ENCODE results near the gene SEMA5B.

The SEMA5B gene

DNA sequence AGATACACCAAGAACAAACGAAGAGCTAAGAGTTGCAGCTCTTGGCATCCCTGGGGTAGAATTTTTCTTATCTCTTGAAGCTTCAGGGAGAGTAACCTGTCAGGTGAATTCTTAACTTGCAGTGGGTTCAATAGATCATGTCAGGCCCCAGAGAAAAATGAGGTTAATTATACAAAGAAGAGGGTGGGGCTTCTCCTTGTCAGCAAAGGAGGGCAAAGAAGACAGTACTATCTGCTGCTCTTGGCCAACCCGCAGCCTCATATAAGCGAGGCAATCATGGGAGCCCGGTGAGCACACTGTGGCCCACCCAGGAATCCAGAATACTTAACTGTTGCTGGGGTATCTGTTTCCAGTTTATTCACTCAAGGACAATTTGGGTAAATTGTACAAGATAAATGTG, 110.2 kb downstream of the SEMA5B start:
- no peak for DNase-seq
- H3K4me1 ChIP-seq (ENCODE audit: low read length) = peaks cover 25% of the 10 kb centered on the region
- TF ChIP-seq, protein P1, sequence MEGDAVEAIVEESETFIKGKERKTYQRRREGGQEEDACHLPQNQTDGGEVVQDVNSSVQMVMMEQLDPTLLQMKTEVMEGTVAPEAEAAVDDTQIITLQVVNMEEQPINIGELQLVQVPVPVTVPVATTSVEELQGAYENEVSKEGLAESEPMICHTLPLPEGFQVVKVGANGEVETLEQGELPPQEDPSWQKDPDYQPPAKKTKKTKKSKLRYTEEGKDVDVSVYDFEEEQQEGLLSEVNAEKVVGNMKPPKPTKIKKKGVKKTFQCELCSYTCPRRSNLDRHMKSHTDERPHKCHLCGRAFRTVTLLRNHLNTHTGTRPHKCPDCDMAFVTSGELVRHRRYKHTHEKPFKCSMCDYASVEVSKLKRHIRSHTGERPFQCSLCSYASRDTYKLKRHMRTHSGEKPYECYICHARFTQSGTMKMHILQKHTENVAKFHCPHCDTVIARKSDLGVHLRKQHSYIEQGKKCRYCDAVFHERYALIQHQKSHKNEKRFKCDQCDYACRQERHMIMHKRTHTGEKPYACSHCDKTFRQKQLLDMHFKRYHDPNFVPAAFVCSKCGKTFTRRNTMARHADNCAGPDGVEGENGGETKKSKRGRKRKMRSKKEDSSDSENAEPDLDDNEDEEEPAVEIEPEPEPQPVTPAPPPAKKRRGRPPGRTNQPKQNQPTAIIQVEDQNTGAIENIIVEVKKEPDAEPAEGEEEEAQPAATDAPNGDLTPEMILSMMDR (IDR thresholded peaks at IDR 0.05; ENCODE audit: low read length) = no peak
- no peak for TF ChIP-seq EZH2 (optimal IDR thresholded peaks at IDR 0.05; ENCODE audit: low read depth, low read length)
- TF ChIP-seq EZH2phosphoT487 (IDR thresholded peaks at IDR 0.05; ENCODE audit: low read length) = no peak
- H3K27ac ChIP-seq (ENCODE audit: low read length) = no peak overlapping the region
- no peaks in the 10 kb centered on the region for H4K20me1 ChIP-seq (ENCODE audit: insufficient read depth, low read length)
- no peaks in the 10 kb centered on the region for H3K9me2 ChIP-seq (replicated peaks; ENCODE audit: insufficient read depth, low read length)
- H3K36me3 ChIP-seq (replicated peaks; ENCODE audit: insufficient read depth, low read length) = no peaks in the 10 kb centered on the region
- no peak overlapping the region for H3K9ac ChIP-seq (ENCODE audit: low read length)
- no peaks in the 10 kb centered on the region for H3K79me2 ChIP-seq (ENCODE audit: low read length)
- H3K27me3 ChIP-seq (replicated peaks; ENCODE audit: insufficient read depth, low read length) = peaks cover 10% of the 10 kb centered on the region; the same call in 1 of the 2 replicates
- no peak overlapping the region for H3K4me2 ChIP-seq (ENCODE audit: low read depth, low read length)
- no peak overlapping the region for H3K4me3 ChIP-seq (ENCODE audit: low read length)
- H2AFZ ChIP-seq (ENCODE audit: low read length) = no peak overlapping the region
- H3K9me3 ChIP-seq (replicated peaks; ENCODE audit: insufficient read depth, low read length) = no peaks in the 10 kb centered on the region
- no peaks in the 10 kb centered on the region for H3F3A ChIP-seq (ENCODE audit: insufficient read depth, low read length)

DNA sequence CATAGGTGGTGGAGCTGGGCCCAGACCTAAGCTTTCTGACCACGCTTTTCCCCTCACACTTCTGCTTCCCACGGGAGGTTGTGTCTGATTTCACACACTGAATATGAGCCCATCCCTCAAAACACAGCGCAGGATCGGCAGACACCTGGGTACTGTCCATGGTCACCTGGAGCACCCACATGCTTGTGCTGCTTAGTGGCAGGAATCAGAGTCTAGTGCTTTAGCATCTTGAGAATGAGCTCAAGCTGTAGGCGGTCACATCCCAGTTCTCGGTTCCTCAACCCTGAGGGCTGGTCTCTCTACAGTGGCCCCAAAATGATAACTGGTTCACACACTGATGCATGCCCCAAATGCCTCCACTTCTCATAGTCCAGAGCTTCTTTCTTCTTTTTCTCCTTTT, 111.0 kb downstream of the SEMA5B start:
- H3F3A ChIP-seq (ENCODE audit: insufficient read depth, low read length) = no peaks in the 10 kb centered on the region
- peak; percentile 36 for DNase-seq
- H3K9ac ChIP-seq (ENCODE audit: low read length) = no peak overlapping the region
- H3K27ac ChIP-seq (ENCODE audit: low read length) = peak overlapping the region; percentile 30; the same call in 1 of the 2 replicates
- H2AFZ ChIP-seq (ENCODE audit: low read length) = 0 out of 2 replicates have a peak overlapping the region, but pooled peaks have one; percentile 40
- H3K9me2 ChIP-seq (replicated peaks; ENCODE audit: insufficient read depth, low read length) = no peaks in the 10 kb centered on the region
- no peaks in the 10 kb centered on the region for H3K9me3 ChIP-seq (replicated peaks; ENCODE audit: insufficient read depth, low read length)
- peaks cover 25% of the 10 kb centered on the region for H3K4me1 ChIP-seq (ENCODE audit: low read length)
- H3K4me3 ChIP-seq (ENCODE audit: low read length) = no peak overlapping the region
- TF ChIP-seq EZH2phosphoT487 (IDR thresholded peaks at IDR 0.05; ENCODE audit: low read length) (no peak), EZH2 (optimal IDR thresholded peaks at IDR 0.05; ENCODE audit: low read depth, low read length) (no peak)
- TF ChIP-seq, protein P1 (IDR thresholded peaks at IDR 0.05; ENCODE audit: low read length) = no peak
- no peaks in the 10 kb centered on the region for H3K36me3 ChIP-seq (replicated peaks; ENCODE audit: insufficient read depth, low read length)
- no peaks in the 10 kb centered on the region for H3K79me2 ChIP-seq (ENCODE audit: low read length)
- H3K4me2 ChIP-seq (ENCODE audit: low read depth, low read length) = peak overlapping the region; percentile 47
- no peaks in the 10 kb centered on the region for H4K20me1 ChIP-seq (ENCODE audit: insufficient read depth, low read length)
- H3K27me3 ChIP-seq (replicated peaks; ENCODE audit: insufficient read depth, low read length) = 0 out of 2 replicates have a peak, but pooled peaks cover 1% of the 10 kb centered on the region

DNA sequence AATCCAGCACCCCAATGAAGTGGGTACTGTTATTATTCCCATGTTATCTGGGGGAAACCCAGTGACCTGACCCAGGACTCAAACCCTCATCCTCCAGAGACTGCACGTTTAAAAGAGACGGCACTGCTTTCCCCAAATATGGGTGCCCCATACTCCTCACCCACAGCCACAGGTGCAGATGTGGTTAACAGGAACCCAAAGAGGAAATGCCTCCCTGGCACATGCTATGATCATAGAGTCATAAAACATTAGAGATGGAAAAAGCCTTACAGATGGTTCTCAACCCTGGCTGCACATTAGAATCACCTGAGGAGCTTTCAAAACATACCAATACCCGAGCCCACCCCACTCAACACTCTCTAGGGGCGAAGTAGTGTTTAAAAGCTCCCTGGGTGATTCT, 111.5 kb downstream of the SEMA5B start:
- Histone ChIP-seq H3K9ac (ENCODE audit: low read length) (no peak overlapping the region), H3K36me3 (replicated peaks; ENCODE audit: insufficient read depth, low read length) (no peaks in the 10 kb centered on the region), H3K9me2 (replicated peaks; ENCODE audit: insufficient read depth, low read length) (no peaks in the 10 kb centered on the region), H3K27me3 (replicated peaks; ENCODE audit: insufficient read depth, low read length) (no peaks in the 10 kb centered on the region), H3K4me1 (ENCODE audit: low read length) (peaks cover 25% of the 10 kb centered on the region), H3K27ac (ENCODE audit: low read length) (peak overlapping the region; percentile 30; the same call in 1 of the 2 replicates), H3F3A (ENCODE audit: insufficient read depth, low read length) (no peaks in the 10 kb centered on the region), H4K20me1 (ENCODE audit: insufficient read depth, low read length) (no peaks in the 10 kb centered on the region), H2AFZ (ENCODE audit: low read length) (0 out of 2 replicates have a peak overlapping the region, but pooled peaks have one; percentile 40), H3K9me3 (replicated peaks; ENCODE audit: insufficient read depth, low read length) (no peaks in the 10 kb centered on the region), H3K4me2 (ENCODE audit: low read depth, low read length) (peak overlapping the region; percentile 47), H3K79me2 (ENCODE audit: low read length) (no peaks in the 10 kb centered on the region), H3K4me3 (ENCODE audit: low read length) (no peak overlapping the region)
- DNase-seq = peak; percentile 80
- TF ChIP-seq, protein P1 (IDR thresholded peaks at IDR 0.05; ENCODE audit: low read length) = no peak
- TF ChIP-seq EZH2 (optimal IDR thresholded peaks at IDR 0.05; ENCODE audit: low read depth, low read length) (no peak), EZH2phosphoT487 (IDR thresholded peaks at IDR 0.05; ENCODE audit: low read length) (no peak)

Measured in MM.1S (cell line).